Heart left ventricle (tissue), 16 donors: ENCODE data around the gene YY1. TPM values are rescaled to one million over a fixed set of nuclear protein-coding genes. Genes with fewer than 3 reads are reported as not detected.
"Not testable (repeated sequence)": the region's sequence is repeated elsewhere in the genome, so short reads cannot be mapped to it uniquely, and the experiment has no call there.

Experiments
- ATAC-seq, 4 donors: fragments of 200-7000 bp; cut with Tn5 transposase; one replicate each; pipeline ENCODE4 v1.9.1; 2020 to 2022; ENCODE audit warnings: moderate library complexity in 4 of 4, mild to moderate bottlenecking in 3 of 4, moderate number of reproducible peaks in 1 of 4
- DNase-seq, 5 donors: peaks; one replicate each; pipeline ENCODE4 v3.0.0-alpha.2; 2020
- H3K27ac ChIP-seq, 12 donors: fragments of 200-600 bp; sonication (generic) in 4 of 12; one replicate each; pipeline versions ENCODE4 v1.5.0 to v1.8.0; 2016 to 2022; ENCODE audit warnings: mild to moderate bottlenecking in 2 of 12
- H3K27me3 ChIP-seq, 9 donors: fragments of 200-600 bp; sonication (generic) in 2 of 9; one replicate each; pipeline versions ENCODE4 v1.5.1 to v1.8.0; 2016 to 2022; ENCODE audit warnings: mild to moderate bottlenecking in 3 of 9
- H3K36me3 ChIP-seq, 9 donors: fragments of 200-600 bp; sonication (generic) in 2 of 9; one replicate each; pipeline versions ENCODE4 v1.5.0 to v1.8.0; 2018 to 2022; ENCODE audit warnings: mild to moderate bottlenecking in 2 of 9
- H3K4me1 ChIP-seq, 12 donors: fragments of 200-600 bp; sonication (generic) in 4 of 12; one replicate each; pipeline versions ENCODE4 v1.5.0 to v1.8.0; 2016 to 2022; ENCODE audit warnings: mild to moderate bottlenecking in 3 of 12
- H3K4me3 ChIP-seq, 12 donors: fragments of 200-600 bp; sonication (generic) in 4 of 12; one replicate each; pipeline versions ENCODE4 v1.5.0 to v1.8.0; 2017 to 2022; ENCODE audit warnings: mild to moderate bottlenecking in 9 of 12, moderate library complexity in 4 of 12
- H3K9me3 ChIP-seq, 12 donors: fragments of 200-600 bp; sonication (generic) in 4 of 12; one replicate each; pipeline versions ENCODE4 v1.5.0 to v1.8.0; 2016 to 2022; ENCODE audit warnings: mild to moderate bottlenecking in 1 of 12
- POLR2A ChIP-seq, 2 donors: fragments of 450-650 bp; IDR thresholded peaks; one replicate each; pipeline ENCODE4 v1.6.1; 2017; ENCODE audit warnings: antibody characterized with exemption in 2 of 2, mild to moderate bottlenecking in 2 of 2, moderate library complexity in 2 of 2
- WGBS, 4 donors: extraction: QIAGEN DNeasy Blood & Tissue Kit in 2 of 4; methylation state at CpG; one replicate each; pipeline versions ENCODE4 v1.1.5 to v1.1.7; 2013 to 2018; 5-methylcytosine and 5-hydroxymethylcytosine counted together
- intact Hi-C, 10 donors: fragments of 100-400 bp; cut with DNase I; formaldehyde crosslinking; loops; one replicate each; pipeline versions ENCODE4 v1.11.1 to v1.14.2; 2022
- polyA plus RNA-seq, 2 donors: library from polyadenylated mRNA; stranded (reverse); fragments of 200-250 nt; gene quantifications; one replicate each; pipeline ENCODE4 v1.2.3, GENCODE V29; 2013
- total RNA-seq, 9 donors: library from RNA; depleted of rRNA in 2 of 9; stranded (reverse); fragments of >200 nt in 2 of 9; fragmentation: NEBNext Ultra II Directional in 3 of 9; extraction: Animal tissue kit (Norgen Biotek cat#: 25700) in 3 of 9; gene quantifications; one replicate each; pipeline versions ENCODE4 v1.1.0 to v1.2.4, GENCODE V29; 2016 to 2023
- TF ChIP-seq, protein P1 (sequence below), 12 donors: fragments of 200-600 bp; sonication (generic) in 4 of 12; IDR thresholded peaks; one replicate each; pipeline versions ENCODE4 v1.5.0 to v1.8.0; 2018 to 2022; ENCODE audit warnings: antibody characterized with exemption in 12 of 12, mild to moderate bottlenecking in 5 of 12
- donor health status: ischemic (EF 13 %, LVEDD 7.1; RV severe dilation, severe dysfunction).
- donor health status: healthy with polysubstance abuse.
- donor health status: DM: no; HTN: yes; CAD: no.
- donor health status: DM: no; HTN: no; CAD: no.
- donor health status: ischemic (EF 25% LVEDD 6.9; RV normal size, moderate dysfunction).
- donor health status: ischemic (EF 25% LVEDD 5.7; RV mildly dilated, moderate dysfunction).
- donor health status: healthy.
- donor health status: DM: yes; HTN: yes; CAD: no.
- donor health status: ischemic (EF 35%, LVEDD 5.7; RV mildly dilated, moderate dysfunction).
- donor health status: nonischemic (EF 11% LVEDD 7.7; RV severe dilation, severe dysfunction).
- donor health status: DM: yes; HTN: yes; CAD: no.
- donor health status: PGD.
- donor health status: ischemic (EF 29% LVEDD 5.4; RV normal size, mild dysfunction).
- donor health status: nonischemic (EF 23%, LVEDD 6.1; RV moderate dilation, normal function).

Gene YY1
- total and polyA plus RNA-seq, 11 donors, result 18.4 to 59.7 (median 45.1) TPM

DNA sequence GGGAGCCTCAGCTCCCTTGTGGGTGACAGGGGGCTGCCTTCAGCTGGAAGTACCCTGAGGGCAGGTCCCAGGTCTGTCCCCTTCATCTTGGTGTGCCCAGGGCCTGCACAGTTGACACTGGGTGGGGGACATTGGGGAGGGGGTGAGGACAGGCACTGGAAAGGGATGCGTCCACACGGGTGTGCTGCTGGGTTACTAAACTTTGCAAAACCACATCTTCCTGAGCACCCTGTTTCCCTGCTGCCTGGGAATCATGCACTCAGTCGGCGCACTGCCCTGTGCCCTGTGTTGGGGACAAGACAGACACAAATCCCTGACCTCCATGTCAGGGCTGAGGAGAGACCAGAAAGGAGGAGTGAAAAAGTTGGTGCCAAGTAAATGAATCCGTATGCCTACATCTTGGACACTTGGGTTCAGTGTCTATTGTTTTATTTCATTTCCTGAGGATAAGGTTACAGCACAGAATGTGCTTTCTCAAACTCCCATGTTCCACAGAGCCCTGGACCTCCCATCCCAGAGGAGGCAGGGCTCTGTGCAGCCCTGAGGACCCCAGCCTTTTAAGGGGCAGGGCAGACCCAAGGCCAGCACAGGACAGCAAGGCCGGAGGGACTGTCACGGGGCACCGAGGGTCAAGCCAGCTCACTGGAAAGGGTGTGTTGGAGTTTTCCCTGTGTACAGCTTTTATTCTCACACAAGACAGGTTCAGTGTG lies 70.2 kb downstream of the YY1 start:
- intact Hi-C loops, result loop anchor here in 8 of 10 donors (5.0 kb wide), 3 partner anchors 63 to 68 kb away; partner anchors contain the start of gene WDR25 (in 5 of the 8)
- Histone ChIP-seq H3K36me3 (no peaks in the 10 kb centered on the region), H3K4me3 (no peak overlapping the region), H3K27ac (peak overlapping the region in 10 of 12 donors; percentile 22 to 93 (median 55)), H3K4me1 (peaks cover 0 to 65% (median 33%) of the 10 kb centered on the region in 12 donors), H3K27me3 (no peaks in the 10 kb centered on the region), H3K9me3 (no peaks in the 10 kb centered on the region)
- ATAC-seq (peak in 1 of 4 donors; percentile 54), DNase-seq (no peak)
- 57 to 75% (median 62%) methylated on average over 8 of the region's 8 CpGs for WGBS, 4 donors
- TF ChIP-seq, protein P1, sequence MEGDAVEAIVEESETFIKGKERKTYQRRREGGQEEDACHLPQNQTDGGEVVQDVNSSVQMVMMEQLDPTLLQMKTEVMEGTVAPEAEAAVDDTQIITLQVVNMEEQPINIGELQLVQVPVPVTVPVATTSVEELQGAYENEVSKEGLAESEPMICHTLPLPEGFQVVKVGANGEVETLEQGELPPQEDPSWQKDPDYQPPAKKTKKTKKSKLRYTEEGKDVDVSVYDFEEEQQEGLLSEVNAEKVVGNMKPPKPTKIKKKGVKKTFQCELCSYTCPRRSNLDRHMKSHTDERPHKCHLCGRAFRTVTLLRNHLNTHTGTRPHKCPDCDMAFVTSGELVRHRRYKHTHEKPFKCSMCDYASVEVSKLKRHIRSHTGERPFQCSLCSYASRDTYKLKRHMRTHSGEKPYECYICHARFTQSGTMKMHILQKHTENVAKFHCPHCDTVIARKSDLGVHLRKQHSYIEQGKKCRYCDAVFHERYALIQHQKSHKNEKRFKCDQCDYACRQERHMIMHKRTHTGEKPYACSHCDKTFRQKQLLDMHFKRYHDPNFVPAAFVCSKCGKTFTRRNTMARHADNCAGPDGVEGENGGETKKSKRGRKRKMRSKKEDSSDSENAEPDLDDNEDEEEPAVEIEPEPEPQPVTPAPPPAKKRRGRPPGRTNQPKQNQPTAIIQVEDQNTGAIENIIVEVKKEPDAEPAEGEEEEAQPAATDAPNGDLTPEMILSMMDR (IDR thresholded peaks at IDR 0.05), result no peak
- TF ChIP-seq POLR2A (IDR thresholded peaks at IDR 0.05), result peak in 1 of 2 donors; percentile 47

GRCh38 chr14:100312110-100312876 lies 73.3 kb downstream of the YY1 start:
- DNase-seq, H3K36me3 ChIP-seq, H3K27me3 ChIP-seq, intact Hi-C loops, H3K27ac ChIP-seq, ATAC-seq, H3K4me3 ChIP-seq, H3K9me3 ChIP-seq: not testable (repeated sequence)
- H3K4me1 ChIP-seq, result peaks cover 0 to 41% (median 20%) of the 10 kb centered on the region in 12 donors
- 35 to 53% (median 41%) methylated on average over 17 to 18 of the region's 18 CpGs for WGBS, 4 donors

DNA sequence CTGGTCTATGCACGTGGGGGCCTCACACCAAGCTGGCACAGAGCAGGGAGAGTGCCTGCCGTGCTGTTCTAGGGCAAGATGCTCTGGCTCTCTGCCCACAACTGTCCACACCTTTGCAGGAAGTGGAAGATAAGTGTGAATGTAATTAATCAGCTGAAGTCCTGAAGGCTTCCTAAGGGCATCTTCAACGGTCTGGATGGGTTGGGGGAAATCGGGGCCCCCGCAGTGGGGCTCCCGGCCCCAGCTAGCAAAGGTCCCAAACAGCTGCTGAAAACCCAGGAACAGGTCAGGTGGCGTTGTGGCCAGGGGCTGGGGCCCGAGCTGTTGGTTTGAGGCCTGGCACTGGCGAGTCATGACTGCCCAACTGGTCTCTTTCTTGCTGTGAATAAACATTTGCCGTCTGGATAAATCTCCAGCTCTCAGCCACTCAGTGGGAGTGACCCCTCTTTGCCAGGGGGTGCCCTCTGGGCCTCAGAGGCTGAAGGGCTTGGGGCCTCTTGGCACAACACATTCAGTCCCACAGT lies 74.0 kb downstream of the YY1 start:
- intact Hi-C loops, result no loop called here
- WGBS, 4 donors, result 37 to 48% (median 46%) methylated on average over 9 to 10 of the region's 10 CpGs
- Histone ChIP-seq H3K9me3 (no peaks in the 10 kb centered on the region), H3K27ac (no peak overlapping the region), H3K36me3 (no peaks in the 10 kb centered on the region), H3K27me3 (no peaks in the 10 kb centered on the region), H3K4me3 (no peak overlapping the region), H3K4me1 (peaks cover 0 to 38% (median 14%) of the 10 kb centered on the region in 12 donors)
- ATAC-seq (no peak), DNase-seq (peak in 1 of 5 donors; percentile 31)
- TF ChIP-seq, protein P1 (IDR thresholded peaks at IDR 0.05), result no peak
- no peak for TF ChIP-seq POLR2A (IDR thresholded peaks at IDR 0.05)

GRCh38 chr14:100313464-100314230 lies 74.7 kb downstream of the YY1 start:
- ATAC-seq (no peak), DNase-seq (peak in 1 of 5 donors; percentile 55)
- no peak overlapping the region for H3K27ac ChIP-seq
- no peaks in the 10 kb centered on the region for H3K9me3 ChIP-seq
- H3K27me3 ChIP-seq, result no peaks in the 10 kb centered on the region
- H3K36me3 ChIP-seq, result no peaks in the 10 kb centered on the region
- 76 to 82% (median 82%) methylated on average over 25 to 26 of the region's 26 CpGs for WGBS, 4 donors
- intact Hi-C loops, result no loop called here
- peaks cover 0 to 41% (median 14%) of the 10 kb centered on the region in 12 donors for H3K4me1 ChIP-seq
- no peak overlapping the region for H3K4me3 ChIP-seq
- TF ChIP-seq, protein P1 (IDR thresholded peaks at IDR 0.05), result no peak
- no peak for TF ChIP-seq POLR2A (IDR thresholded peaks at IDR 0.05)
